Endodermal cell (in vitro differentiated cells): ENCODE results near the gene FAM174B. TPM values are rescaled to one million over a fixed set of nuclear protein-coding genes. Genes with fewer than 3 reads are reported as not detected.
A peak's percentile ranks its signal among the peaks of the same experiment; 100 is the strongest.

ENCODE experiments used
- DNase-seq: peaks from one replicate; pipeline ENCODE4 v3.0.0-alpha.2; 2017
- H3K27ac ChIP-seq: 2 replicates; pipeline ENCODE4 v1.5.1; 2013; ENCODE audit warnings: mild to moderate bottlenecking, low read depth, low read length, moderate library complexity
- H3K27me3 ChIP-seq: 2 replicates; pipeline ENCODE4 v1.6.1; 2013; ENCODE audit warnings: mild to moderate bottlenecking, low read length, moderate library complexity; ENCODE audit not compliant: insufficient read depth, control insufficient read depth, poor library complexity, severe bottlenecking
- H3K36me3 ChIP-seq: 2 replicates; pipeline ENCODE4 v1.7.0; 2013; ENCODE audit warnings: mild to moderate bottlenecking, low read length, moderate library complexity; ENCODE audit not compliant: control insufficient read depth, insufficient read depth
- H3K4me1 ChIP-seq: one replicate; pipeline ENCODE4 v1.7.0; 2013; ENCODE audit warnings: low read length; ENCODE audit not compliant: control insufficient read depth, insufficient read depth
- H3K4me3 ChIP-seq: 2 replicates; pipeline ENCODE4 v1.5.1; 2013; ENCODE audit warnings: mild to moderate bottlenecking, low read length, moderate library complexity
- H3K9ac ChIP-seq: 2 replicates; pipeline ENCODE4 v1.6.1; 2013; ENCODE audit warnings: mild to moderate bottlenecking, low read length, moderate library complexity; ENCODE audit not compliant: poor library complexity, severe bottlenecking; ENCODE audit errors: extremely low read depth
- H3K9me3 ChIP-seq: 2 replicates; pipeline ENCODE4 v1.6.1; 2013; ENCODE audit warnings: mild to moderate bottlenecking, low read length, moderate library complexity; ENCODE audit not compliant: control insufficient read depth
- H3K27ac Mint-ChIP-seq: 2 replicates; pipeline ENCODE4 v1.8.0; 2020; ENCODE audit warnings: mixed read lengths
- H3K27me3 Mint-ChIP-seq: 2 replicates; pipeline ENCODE4 v1.8.0; 2021; ENCODE audit warnings: mild to moderate bottlenecking, mixed read lengths; ENCODE audit not compliant: insufficient read depth
- H3K36me3 Mint-ChIP-seq: 2 replicates; pipeline ENCODE4 v1.8.0; 2020; ENCODE audit warnings: low read depth, mixed read lengths
- H3K4me1 Mint-ChIP-seq: 2 replicates; pipeline ENCODE4 v1.8.0; 2020; ENCODE audit warnings: mixed read lengths
- H3K4me3 Mint-ChIP-seq: 2 replicates; pipeline ENCODE4 v1.8.0; 2020; ENCODE audit warnings: mild to moderate bottlenecking, moderate library complexity, mixed read lengths
- H3K9me3 Mint-ChIP-seq: 2 replicates; pipeline ENCODE4 v1.8.0; 2020; ENCODE audit warnings: mild to moderate bottlenecking, mixed read lengths
- WGBS, 2 experiments: methylation state at CpG; one replicate each; pipeline versions ENCODE4 v1.1.5 to v1.1.7; 2013; ENCODE audit warnings: missing lambda C conversion rate in 2 of 2, mixed read lengths in 1 of 2; ENCODE audit not compliant: insufficient coverage in 1 of 2, insufficient read length in 1 of 2; 5-methylcytosine and 5-hydroxymethylcytosine counted together
- total RNA-seq, 2 donors: library from RNA; stranded (reverse); fragmentation: NEBNext Ultra II Directional in 1 of 2; extraction: Animal tissue kit (Norgen Biotek cat#: 25700) in 1 of 2; gene quantifications; 2 replicates in 1 of 2; 3 replicates in 1 of 2; pipeline ENCODE4 v1.2.1, GENCODE V29; 2021
- TF ChIP-seq, protein P1 (sequence below): fragments of 200-600 bp; sonication (generic); conservative IDR thresholded peaks from 2 replicates; pipeline ENCODE4 v1.5.0; 2021; ENCODE audit warnings: antibody characterized with exemption, mild to moderate bottlenecking

The FAM174B gene
- total RNA-seq, 2 donors from 2014 or later: 66.0 to 105 TPM

- Mint-ChIP-seq H3K36me3 (peaks cover 6% of the 10 kb centered on the region), H3K4me1 (peaks cover 31% of the 10 kb centered on the region), H3K4me3 (no peak overlapping the region), H3K27me3 (peaks cover 8% of the 10 kb centered on the region), H3K27ac (peak overlapping the region; percentile 22), H3K9me3 (peaks cover 11% of the 10 kb centered on the region)
- Histone ChIP-seq H3K27ac (no peak overlapping the region), H3K27me3 (no peaks in the 10 kb centered on the region), H3K9me3 (peaks cover 13% of the 10 kb centered on the region), H3K4me3 (no peak overlapping the region), H3K4me1 (no peaks in the 10 kb centered on the region), H3K9ac (no peak overlapping the region), H3K36me3 (no peaks in the 10 kb centered on the region)
- peak; percentile 91 for DNase-seq
- TF ChIP-seq, protein P1, sequence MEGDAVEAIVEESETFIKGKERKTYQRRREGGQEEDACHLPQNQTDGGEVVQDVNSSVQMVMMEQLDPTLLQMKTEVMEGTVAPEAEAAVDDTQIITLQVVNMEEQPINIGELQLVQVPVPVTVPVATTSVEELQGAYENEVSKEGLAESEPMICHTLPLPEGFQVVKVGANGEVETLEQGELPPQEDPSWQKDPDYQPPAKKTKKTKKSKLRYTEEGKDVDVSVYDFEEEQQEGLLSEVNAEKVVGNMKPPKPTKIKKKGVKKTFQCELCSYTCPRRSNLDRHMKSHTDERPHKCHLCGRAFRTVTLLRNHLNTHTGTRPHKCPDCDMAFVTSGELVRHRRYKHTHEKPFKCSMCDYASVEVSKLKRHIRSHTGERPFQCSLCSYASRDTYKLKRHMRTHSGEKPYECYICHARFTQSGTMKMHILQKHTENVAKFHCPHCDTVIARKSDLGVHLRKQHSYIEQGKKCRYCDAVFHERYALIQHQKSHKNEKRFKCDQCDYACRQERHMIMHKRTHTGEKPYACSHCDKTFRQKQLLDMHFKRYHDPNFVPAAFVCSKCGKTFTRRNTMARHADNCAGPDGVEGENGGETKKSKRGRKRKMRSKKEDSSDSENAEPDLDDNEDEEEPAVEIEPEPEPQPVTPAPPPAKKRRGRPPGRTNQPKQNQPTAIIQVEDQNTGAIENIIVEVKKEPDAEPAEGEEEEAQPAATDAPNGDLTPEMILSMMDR: peak; percentile 97
- WGBS, 2 experiments: 62 to 71% methylated on average over 3 to 6 of the region's 6 CpGs
Measured at GRCh38 chr15:92683511-92683834, 27.9 kb upstream of the FAM174B start.

DNA sequence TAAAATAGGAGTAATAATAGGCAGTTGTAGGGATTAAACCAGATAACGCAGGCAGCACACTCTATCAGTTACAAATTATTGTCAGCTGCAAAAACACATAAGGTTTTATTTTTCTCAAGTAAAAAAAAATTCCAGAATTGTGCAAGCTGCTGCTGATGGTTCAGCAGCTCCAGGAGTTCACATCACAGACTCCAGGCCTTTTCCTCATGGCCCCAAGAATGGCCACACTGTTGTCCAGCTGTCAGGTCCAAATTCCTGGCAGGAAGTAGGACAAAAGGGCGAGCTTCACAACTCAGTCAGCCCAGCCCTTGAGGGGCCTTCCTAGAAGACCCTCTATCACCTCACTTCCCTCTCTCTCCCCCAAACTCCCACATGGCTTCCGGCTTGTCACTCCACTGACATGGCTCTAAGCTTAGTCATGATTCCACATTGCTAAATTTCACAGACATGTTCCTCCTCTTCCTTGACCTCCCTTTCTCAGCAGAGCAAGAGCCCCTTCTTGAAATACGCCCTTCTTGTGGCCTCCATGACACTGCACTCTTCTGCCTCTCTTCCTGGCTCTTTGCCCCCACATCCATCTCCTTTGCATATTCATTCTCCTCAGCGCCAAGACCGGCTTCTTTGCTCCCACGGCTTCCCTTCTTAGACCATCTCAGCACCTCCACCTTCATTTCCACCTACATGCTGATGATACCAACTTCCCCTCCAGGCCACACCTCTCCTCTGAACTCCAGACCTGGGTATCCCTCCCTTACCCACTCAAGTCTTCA is 27.4 kb upstream of the FAM174B start:
- no peak overlapping the region for H3K4me3 ChIP-seq
- Mint-ChIP-seq H3K27ac (peak overlapping the region; percentile 22), H3K9me3 (peaks cover 6% of the 10 kb centered on the region), H3K36me3 (peaks cover under 1% of the 10 kb centered on the region), H3K27me3 (peaks cover 3% of the 10 kb centered on the region), H3K4me1 (peaks cover 34% of the 10 kb centered on the region), H3K4me3 (no peak overlapping the region)
- 86 to 88% methylated on average over 5 to 7 of the region's 7 CpGs for WGBS, 2 experiments
- no peaks in the 10 kb centered on the region for H3K4me1 ChIP-seq
- peaks cover 7% of the 10 kb centered on the region for H3K9me3 ChIP-seq
- H3K27me3 ChIP-seq: no peaks in the 10 kb centered on the region
- no peaks in the 10 kb centered on the region for H3K36me3 ChIP-seq
- TF ChIP-seq, protein P1: no peak
- DNase-seq: no peak
- no peak overlapping the region for H3K9ac ChIP-seq
- no peak overlapping the region for H3K27ac ChIP-seq

DNA sequence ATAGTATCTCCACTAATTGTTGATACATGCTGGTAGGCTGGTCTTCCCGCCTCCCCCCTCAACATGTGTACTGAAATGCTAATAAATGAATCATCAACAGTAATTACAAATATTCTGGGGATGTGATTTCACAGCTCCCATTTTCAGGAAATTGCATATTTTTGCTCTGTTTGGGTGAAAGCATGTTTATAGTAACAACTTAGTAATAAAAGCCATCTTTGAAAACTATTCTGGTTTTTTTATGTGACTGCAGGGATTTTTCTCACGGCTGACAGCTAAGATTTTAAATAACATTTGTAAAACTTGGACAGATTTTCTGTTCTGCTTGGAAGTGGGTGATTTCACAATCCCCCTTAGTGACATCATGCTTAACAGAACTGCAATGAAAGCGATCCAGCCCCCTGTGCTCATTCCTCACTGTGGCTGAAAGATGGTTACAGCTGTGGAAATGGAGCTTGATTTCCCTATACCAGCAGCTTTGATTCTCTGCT is 25.6 kb upstream of the FAM174B start:
- H3K36me3 Mint-ChIP-seq: no peaks in the 10 kb centered on the region
- 85% methylated on average over 1 of the region's 3 CpGs; no CpG with 5 or more reads in 1 of the 2 experiments for WGBS, 2 experiments
- peak; percentile 21 for DNase-seq

More for the DNA sequence above, 25.6 kb upstream of the FAM174B start:
- H3K4me3 Mint-ChIP-seq: no peak overlapping the region
- Histone ChIP-seq H3K36me3 (no peaks in the 10 kb centered on the region), H3K4me1 (no peaks in the 10 kb centered on the region), H3K9ac (no peak overlapping the region), H3K27me3 (no peaks in the 10 kb centered on the region), H3K27ac (no peak overlapping the region), H3K9me3 (peaks cover 5% of the 10 kb centered on the region), H3K4me3 (no peak overlapping the region)
- TF ChIP-seq, protein P1: no peak
- H3K9me3 Mint-ChIP-seq: peaks cover 4% of the 10 kb centered on the region
- peaks cover 22% of the 10 kb centered on the region for H3K4me1 Mint-ChIP-seq
- H3K27me3 Mint-ChIP-seq: peaks cover 3% of the 10 kb centered on the region
- no peak overlapping the region for H3K27ac Mint-ChIP-seq
